ENCODE measurements around the gene RTN4IP1.
A peak's percentile ranks its signal among the peaks of the same experiment; 100 is the strongest.
"Not testable (repeated sequence)": the region's sequence is repeated elsewhere in the genome, so short reads cannot be mapped to it uniquely, and the experiment has no call there.

The RTN4IP1 gene

GRCh38 chr6:106574741-106575458 is 54.4 kb downstream of the RTN4IP1 start:
- peak; percentile 5 for DNase-seq

DNA sequence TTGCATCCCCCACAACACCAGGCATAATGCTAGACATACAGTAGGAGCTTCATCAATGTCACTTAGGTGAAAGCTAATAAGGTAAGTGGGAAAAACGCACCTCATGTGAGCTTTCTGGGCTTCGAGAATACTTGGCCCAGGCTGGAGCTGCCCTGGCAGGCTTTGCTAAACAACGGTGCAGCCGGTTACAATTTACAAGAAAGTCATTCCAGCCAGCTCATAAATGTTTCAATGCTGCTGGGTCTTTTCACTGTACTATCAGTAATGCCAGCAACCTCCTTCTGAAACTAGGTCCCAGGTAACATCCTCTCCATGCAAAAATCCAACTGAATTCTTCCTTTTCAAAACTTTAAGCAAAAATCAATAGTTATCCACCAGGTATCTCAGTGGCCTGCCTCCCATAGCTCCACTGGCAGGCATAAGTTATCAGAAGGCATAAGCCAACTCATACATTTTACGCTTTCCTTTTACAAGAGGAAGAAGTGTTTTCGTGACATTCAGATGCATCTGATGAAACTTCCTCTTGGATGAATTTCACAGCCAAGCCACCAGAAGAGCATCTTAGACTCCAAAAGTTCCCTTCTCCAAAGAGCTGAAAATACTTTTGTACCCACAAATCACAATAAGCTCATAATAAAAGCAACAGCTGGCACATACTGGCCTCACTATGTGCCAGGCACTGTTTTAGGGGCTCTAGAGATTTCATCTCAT is 56.3 kb downstream of the RTN4IP1 start:
- peak; percentile 12 for DNase-seq

GRCh38 chr6:106572436-106572835 is 56.9 kb downstream of the RTN4IP1 start:
- DNase-seq, result no peak

DNA sequence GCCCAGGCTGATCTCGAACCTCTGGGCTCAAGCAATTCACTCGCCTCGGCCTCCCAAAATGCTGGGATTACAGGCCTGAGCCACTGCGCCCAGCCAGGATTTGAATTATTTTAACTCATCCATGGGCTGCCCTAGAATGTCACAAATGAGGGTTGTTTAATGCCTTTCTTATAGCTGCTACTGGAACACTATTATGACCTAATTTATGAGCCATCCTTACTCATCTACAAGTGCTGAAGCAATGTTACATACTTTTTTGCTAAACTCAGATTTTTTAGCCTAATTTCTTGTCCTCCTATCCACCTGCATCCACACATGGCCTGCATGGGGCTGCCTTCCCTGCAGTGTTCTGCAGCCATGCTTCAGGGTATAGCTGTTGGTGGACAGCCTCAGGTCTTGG is 59.9 kb downstream of the RTN4IP1 start:
- DNase-seq, result no peak

DNA sequence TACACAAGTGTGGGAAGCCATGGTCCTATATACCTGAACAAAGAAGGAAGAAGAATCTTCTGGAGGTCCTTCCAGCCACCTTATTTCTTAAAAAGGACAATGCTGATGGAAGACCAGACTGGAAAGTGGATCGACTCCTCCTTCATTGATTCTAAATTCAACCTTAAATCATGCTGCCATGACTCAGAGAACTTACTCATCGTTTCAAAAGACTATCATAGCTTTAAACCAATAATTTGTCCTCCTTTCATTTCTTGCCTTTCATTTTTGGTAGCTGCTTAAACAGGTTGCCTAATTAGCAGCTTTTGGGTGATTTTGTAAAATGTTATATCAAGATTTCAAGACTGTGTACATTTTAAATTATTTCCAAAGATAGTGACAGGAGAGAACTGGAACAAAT is 60.8 kb downstream of the RTN4IP1 start:
- no peak for DNase-seq

- DNase-seq, result no peak
Observed at GRCh38 chr6:106564476-106564875, 64.8 kb downstream of the RTN4IP1 start.

DNA sequence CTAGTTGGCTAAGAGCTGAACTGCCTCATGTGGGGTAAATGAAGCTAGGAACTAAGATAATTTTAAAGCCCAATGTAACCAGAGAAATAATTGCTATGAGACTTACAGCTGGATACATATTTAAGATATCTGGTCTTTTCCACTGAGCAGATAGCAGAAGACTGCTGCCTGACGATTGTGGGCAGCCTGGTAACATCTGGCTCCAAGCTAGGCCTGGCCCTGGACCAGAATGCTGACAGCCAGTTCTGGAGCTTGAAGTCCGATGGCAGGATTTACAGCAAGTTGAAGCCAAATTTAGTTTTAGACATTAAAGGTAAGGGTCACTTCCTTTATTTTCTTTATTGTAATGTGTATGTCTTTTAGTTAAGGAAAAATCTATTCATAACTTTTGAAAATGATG is 65.7 kb downstream of the RTN4IP1 start:
- no peak for DNase-seq

- DNase-seq, result no peak
Observed at GRCh38 chr6:106561686-106562405, 67.5 kb downstream of the RTN4IP1 start.

- DNase-seq, result no peak
Observed at GRCh38 chr6:106560996-106561685, 68.2 kb downstream of the RTN4IP1 start.

- DNase-seq, result not testable (repeated sequence)
Observed at GRCh38 chr6:106559659-106560058, 69.6 kb downstream of the RTN4IP1 start.

DNA sequence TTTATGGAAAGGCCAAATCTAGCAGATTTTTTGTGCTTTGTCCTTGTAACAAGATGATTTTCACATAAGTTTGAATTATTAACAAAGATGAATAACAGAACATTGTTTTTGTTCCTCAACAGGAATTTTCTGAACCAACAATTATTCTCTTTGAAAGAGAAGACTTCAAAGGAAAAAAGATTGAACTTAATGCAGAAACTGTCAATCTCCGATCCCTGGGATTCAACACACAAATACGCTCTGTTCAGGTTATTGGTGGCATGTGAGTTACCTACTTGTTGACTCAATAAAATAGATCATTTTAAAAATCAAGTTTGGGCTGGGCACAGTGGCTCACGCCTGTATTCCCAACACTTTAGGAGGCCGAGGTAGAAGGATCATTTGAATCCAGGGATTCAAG is 70.9 kb downstream of the RTN4IP1 start:
- DNase-seq, result no peak

GRCh38 chr6:106557837-106558236 is 71.5 kb downstream of the RTN4IP1 start:
- DNase-seq, result no peak

DNA sequence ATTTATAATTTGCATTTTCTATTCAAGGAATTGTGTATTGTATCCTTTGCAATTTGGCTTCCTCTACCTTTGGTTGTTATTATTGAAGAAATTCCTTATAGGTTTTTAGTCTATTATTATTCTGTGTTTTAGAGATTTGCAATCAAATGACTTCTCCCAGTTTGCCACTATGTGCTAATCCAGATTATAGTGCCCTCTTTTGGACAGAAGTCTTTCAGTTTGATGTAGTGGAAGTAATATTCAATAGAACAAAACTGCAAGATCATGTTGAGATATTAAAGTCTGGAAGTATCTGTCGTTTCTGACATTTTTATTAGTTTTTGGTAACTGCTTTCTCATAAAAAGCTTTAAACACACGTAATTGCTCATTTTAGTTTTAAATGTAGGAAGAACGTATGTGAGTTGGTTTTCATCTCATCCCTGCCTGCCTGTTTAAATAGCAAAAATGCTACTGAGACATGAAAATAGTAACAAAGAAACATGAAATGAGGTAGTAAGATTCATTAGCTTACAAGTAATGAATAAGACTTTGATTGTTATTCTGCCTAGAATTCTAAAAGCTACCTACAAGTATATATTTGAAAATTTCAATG is 72.8 kb downstream of the RTN4IP1 start:
- DNase-seq, result peak; percentile 71

GRCh38 chr6:106555767-106556166 is 73.5 kb downstream of the RTN4IP1 start:
- DNase-seq, result no peak

DNA sequence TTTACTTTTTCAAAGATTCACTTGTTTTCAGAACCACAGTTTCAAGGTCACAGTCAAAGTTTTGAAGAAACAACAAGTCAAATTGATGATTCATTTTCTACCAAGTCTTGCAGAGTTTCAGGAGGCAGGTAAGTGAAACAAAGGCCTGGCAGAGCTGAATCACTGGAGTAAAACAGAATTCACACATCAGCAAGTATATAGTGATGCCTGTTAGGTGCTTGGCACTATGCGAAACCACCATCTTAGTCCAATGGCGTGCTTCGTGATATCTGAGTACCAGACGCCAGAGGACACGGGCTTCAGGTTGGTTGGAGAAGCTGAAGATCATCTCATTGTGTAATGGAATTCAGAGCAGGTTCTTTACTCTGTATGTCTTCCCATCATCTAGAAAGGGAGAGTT is 75.9 kb downstream of the RTN4IP1 start:
- DNase-seq, result no peak

DNA sequence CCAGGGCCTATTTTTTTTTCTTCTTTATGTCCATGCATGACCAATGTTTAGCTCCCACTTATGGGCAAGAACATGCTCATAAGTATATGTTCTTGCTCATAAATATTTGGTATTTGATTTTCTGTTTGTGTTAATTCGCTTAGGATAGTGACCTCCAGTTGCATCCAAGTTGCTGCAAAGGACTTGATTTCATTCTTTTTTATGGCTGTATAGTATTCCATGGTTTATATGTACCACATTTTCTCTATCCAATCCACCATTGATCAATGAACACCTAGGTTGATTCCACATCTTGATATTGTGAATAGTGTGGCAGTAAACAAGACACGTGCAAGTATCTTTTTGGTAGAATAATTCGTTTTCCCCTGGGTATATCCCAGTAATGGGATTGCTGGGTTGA is 78.1 kb downstream of the RTN4IP1 start:
- DNase-seq, result no peak

- no peak for DNase-seq
Observed at GRCh38 chr6:106549521-106549920, 79.8 kb downstream of the RTN4IP1 start.

- DNase-seq, result not testable (repeated sequence)
Observed at GRCh38 chr6:106548926-106549455, 80.3 kb downstream of the RTN4IP1 start.

DNA sequence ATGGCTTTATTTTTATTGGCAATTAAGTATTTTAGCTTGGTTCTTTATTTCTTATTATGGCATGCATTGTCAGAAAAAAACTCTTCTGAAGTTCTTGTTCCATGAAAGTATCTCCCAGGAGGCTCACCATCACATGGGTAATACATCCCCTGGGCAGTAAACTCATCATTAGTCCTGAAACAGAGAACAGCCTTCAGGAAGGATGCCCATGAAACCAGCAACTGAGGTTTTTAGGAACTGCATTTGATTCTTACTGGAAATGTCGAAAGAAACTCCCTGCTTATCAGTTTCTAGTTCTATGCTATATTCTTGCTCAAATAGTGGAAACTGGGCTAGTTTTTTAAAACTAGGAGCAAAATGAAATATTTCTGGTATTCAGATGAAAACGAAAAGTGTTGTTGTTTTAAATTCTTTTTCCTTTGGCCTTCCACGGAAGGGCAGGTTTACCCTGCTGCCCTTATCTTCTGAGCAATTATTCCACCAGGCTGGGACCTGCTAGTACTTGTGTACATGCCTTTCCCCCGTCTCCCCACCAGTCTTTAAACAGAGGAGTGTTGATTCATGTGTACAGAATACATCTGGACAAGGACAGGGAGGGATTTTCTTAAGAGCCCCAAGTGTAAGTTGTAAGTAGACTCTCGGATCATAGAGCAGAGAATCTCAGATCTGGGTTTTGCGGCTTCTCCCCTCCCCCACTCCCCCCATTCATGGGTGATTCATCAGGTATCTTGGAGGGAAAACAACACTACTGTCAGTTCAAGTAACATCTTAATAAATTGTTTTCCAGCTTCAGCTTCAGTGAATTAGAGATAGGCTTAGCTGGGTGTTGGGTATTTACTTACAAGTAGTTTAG is 81.5 kb downstream of the RTN4IP1 start:
- no peak for DNase-seq

- DNase-seq, result peak; percentile 36
Observed at GRCh38 chr6:106546691-106547414, 82.4 kb downstream of the RTN4IP1 start.

DNA sequence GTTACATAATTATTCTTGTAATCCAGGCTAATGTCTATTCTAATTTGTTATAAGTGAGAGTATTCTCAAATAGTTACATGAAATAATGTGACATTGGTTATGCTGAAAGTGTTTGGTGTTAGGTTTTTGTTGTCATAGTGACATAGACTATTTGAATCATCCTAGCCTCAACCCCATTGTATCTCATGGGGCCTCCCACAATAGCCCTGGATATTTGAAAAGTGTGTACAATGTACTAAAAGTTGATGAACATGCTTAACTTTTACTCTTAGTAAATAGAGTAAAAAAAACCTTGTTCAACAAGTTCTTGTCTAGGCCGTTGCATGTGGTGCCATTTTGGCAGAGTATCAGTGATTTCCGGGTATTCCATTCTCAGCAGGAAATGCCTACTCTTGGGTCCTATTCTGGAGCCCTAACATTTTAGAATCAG is 83.0 kb downstream of the RTN4IP1 start:
- DNase-seq, result no peak

All from hematopoietic multipotent progenitor cell treated with erythropoietin and hydrocortisone succinate and interleukin-3 and kit ligand, for 6 days (in vitro differentiated cells).